Mucosa of gallbladder (tissue), 1 donor: ENCODE data around the gene CCDC51. TPM values are rescaled to one million over a fixed set of nuclear protein-coding genes. Genes with fewer than 3 reads are reported as not detected.

Experiments used
- total RNA-seq: library from RNA; stranded (reverse); gene quantifications from one replicate; pipeline ENCODE4 v1.2.1, GENCODE V29; 2021
- donor health status: DM: no; HTN: no; CAD: no.

Gene CCDC51
- total RNA-seq, 1 donor from 2014 or later: 10.1 TPM

Other genes with a start within 250 kb of the CCDC51 start
- gene CAMP, start 216.6 kb downstream of the CCDC51 start, total RNA-seq: not detected
- 10.0 TPM for gene ZNF589, start 199.0 kb downstream of the CCDC51 start, total RNA-seq
- 28.1 TPM for gene NME6, start 138.8 kb downstream of the CCDC51 start, total RNA-seq
- not detected for gene SPINK8, start 106.5 kb downstream of the CCDC51 start, total RNA-seq
- not detected for gene FBXW12, start 67.9 kb downstream of the CCDC51 start, total RNA-seq
- 257 TPM for gene PLXNB1, start 10.0 kb downstream of the CCDC51 start, total RNA-seq
- gene TMA7, start 138 bp upstream of the CCDC51 start, total RNA-seq: 165 TPM
- gene ATRIP, start 6.6 kb upstream of the CCDC51 start, total RNA-seq: 4.6 TPM
- 181 TPM for gene SHISA5, start 64.1 kb upstream of the CCDC51 start, total RNA-seq
- gene PFKFB4, start 116.7 kb upstream of the CCDC51 start, total RNA-seq: 4.3 TPM
- not detected for gene UCN2, start 123.7 kb upstream of the CCDC51 start, total RNA-seq
- 9.4 TPM for gene COL7A1, start 155.2 kb upstream of the CCDC51 start, total RNA-seq
- gene UQCRC1, start 169.5 kb upstream of the CCDC51 start, total RNA-seq: 193 TPM
- gene TMEM89, start 181.7 kb upstream of the CCDC51 start, total RNA-seq: not detected
- 31.1 TPM for gene SLC26A6, start 195.3 kb upstream of the CCDC51 start, total RNA-seq
- gene CELSR3, start 222.8 kb upstream of the CCDC51 start, total RNA-seq: 0.75 TPM
- 42.3 TPM for gene NCKIPSD, start 245.8 kb upstream of the CCDC51 start, total RNA-seq